Mucosa of descending colon (tissue), 3 donors: Measurements from ENCODE around the gene TRAF2. TPM values are rescaled to one million over a fixed set of nuclear protein-coding genes. Genes with fewer than 3 reads are reported as not detected.

Experiments
- ATAC-seq: fragments of 200-7000 bp; cut with Tn5 transposase; one replicate; pipeline ENCODE4 v1.9.1; 2020; ENCODE audit warnings: mild to moderate bottlenecking, moderate library complexity
- DNase-seq, 3 donors: peaks; one replicate each; pipeline ENCODE4 v3.0.0-alpha.2; 2020
- H3K36me3 ChIP-seq: fragments of 200-600 bp; one replicate; pipeline ENCODE4 v1.8.0; 2021; ENCODE audit warnings: low read depth, mild to moderate bottlenecking
- H3K4me1 ChIP-seq: fragments of 200-600 bp; one replicate; pipeline ENCODE4 v1.8.0; 2021; ENCODE audit warnings: low read depth, mild to moderate bottlenecking
- H3K4me3 ChIP-seq: fragments of 200-600 bp; one replicate; pipeline ENCODE4 v1.8.0; 2021; ENCODE audit warnings: mild to moderate bottlenecking
- H3K9me3 ChIP-seq: fragments of 200-600 bp; one replicate; pipeline ENCODE4 v1.8.0; 2021; ENCODE audit warnings: mild to moderate bottlenecking
- intact Hi-C, 2 donors: fragments of 100-400 bp; cut with DNase I in 1 of 2; cut with micrococcal nuclease in 1 of 2; formaldehyde crosslinking; loops; one replicate each; pipeline versions ENCODE4 v1.11.0 to v1.11.1; 2022; cut with DNase I, micrococcal nuclease
- total RNA-seq, 3 donors: library from RNA; stranded (reverse); fragmentation: NEBNext Ultra II Directional in 2 of 3; extraction: Animal tissue kit (Norgen Biotek cat#: 25700) in 2 of 3; gene quantifications; one replicate each; pipeline versions ENCODE4 v1.2.1 to v1.2.4, GENCODE V29; 2021 to 2023
- TF ChIP-seq, protein P1 (sequence below): fragments of 200-600 bp; IDR thresholded peaks from one replicate; pipeline ENCODE4 v1.8.0; 2022; ENCODE audit warnings: antibody characterized with exemption, mild to moderate bottlenecking
- donor health status: DM: no; HTN: no; CAD: no; lungs with moderate emphysema.
- donor health status: DM: no; HTN: no; CAD: no.
- donor health status: DM: no; HTN: yes; CAD: no.

TRAF2 gene
- total RNA-seq, 3 donors from 2014 or later, result 19.6 to 28.2 (median 21.1) TPM

DNA sequence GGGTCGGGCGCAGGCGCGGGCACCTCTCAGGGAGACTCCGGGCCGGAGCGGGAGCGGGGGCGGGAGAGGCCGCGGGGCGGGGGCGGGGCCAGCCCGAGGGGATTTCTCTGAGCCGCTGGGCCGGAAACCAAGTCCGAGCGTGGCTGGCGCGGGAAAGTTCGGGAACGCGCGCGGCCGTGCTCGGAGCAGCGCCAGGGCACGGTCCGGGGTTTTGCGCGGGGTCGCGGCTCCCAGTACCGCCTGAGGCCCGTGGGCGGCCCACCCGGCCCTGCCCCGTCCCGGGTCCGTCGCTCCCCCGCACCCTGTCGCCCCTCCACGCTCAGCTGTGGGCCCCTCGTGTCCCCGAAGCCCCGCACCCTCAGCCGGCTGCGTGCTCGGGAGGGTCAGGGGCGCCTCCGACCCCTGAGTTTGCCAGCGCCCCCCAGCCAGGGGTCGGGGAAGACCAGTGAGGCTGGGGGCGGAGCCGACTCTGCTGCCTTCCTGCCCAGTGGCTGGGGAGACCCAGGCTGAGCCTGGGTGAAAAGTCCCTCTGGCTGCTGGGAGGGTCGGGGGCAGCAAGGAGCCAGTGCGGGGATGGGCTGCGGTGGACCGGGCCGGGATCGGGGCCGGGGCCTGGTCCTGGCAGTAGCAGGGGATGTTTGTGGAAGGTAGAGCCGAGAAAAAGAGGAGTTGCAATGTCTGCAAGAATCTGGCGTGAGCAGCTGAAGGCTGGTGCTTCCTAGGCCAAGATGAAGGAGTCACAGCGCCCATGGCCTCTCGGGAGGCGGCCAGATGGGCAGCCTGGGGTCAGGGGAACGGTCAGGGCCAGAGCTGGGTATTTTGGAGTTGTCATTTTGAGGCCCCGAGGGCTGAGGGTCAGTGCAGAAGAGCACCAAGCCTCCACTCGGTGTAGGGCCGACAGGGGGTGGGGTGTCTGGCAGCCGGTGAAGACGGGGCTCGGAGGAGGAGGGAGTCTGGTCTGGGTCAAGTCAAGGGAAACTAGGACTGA lies 588 bp downstream of the TRAF2 start:
- Histone ChIP-seq H3K4me3 (peak overlapping the region; percentile 50), H3K36me3 (no peaks in the 10 kb centered on the region), H3K4me1 (peaks cover 15% of the 10 kb centered on the region), H3K9me3 (no peaks in the 10 kb centered on the region)
- DNase-seq (peak; percentile 50 to 72 (median 67)), ATAC-seq (peak; percentile 52)
- TF ChIP-seq, protein P1, sequence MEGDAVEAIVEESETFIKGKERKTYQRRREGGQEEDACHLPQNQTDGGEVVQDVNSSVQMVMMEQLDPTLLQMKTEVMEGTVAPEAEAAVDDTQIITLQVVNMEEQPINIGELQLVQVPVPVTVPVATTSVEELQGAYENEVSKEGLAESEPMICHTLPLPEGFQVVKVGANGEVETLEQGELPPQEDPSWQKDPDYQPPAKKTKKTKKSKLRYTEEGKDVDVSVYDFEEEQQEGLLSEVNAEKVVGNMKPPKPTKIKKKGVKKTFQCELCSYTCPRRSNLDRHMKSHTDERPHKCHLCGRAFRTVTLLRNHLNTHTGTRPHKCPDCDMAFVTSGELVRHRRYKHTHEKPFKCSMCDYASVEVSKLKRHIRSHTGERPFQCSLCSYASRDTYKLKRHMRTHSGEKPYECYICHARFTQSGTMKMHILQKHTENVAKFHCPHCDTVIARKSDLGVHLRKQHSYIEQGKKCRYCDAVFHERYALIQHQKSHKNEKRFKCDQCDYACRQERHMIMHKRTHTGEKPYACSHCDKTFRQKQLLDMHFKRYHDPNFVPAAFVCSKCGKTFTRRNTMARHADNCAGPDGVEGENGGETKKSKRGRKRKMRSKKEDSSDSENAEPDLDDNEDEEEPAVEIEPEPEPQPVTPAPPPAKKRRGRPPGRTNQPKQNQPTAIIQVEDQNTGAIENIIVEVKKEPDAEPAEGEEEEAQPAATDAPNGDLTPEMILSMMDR, result no peak
- intact Hi-C loops, result no loop called here

DNA sequence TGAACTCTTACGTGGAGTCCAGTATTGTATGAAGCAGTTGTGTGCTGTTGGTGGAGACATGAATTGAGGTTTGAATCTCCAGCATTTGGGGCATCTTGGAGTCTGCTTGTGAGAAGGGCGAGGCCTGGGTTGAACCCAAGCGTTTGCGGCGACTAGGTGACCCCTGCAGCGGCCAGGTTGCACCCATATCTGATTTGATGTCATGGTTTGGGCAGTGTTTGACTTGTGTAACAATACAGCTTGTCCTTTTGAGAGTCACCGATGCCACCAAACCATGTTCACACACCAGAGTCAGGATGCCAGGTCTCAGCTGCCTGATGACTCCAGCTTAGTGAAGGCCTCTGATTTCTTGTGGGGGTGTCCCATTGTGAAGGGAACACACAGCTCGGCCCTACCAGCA lies 2.1 kb downstream of the TRAF2 start:
- Histone ChIP-seq H3K4me3 (no peak overlapping the region), H3K4me1 (peaks cover 10% of the 10 kb centered on the region), H3K9me3 (no peaks in the 10 kb centered on the region), H3K36me3 (no peaks in the 10 kb centered on the region)
- DNase-seq (no peak), ATAC-seq (no peak)
- TF ChIP-seq, protein P1, result no peak
- intact Hi-C loops, result no loop called here

DNA sequence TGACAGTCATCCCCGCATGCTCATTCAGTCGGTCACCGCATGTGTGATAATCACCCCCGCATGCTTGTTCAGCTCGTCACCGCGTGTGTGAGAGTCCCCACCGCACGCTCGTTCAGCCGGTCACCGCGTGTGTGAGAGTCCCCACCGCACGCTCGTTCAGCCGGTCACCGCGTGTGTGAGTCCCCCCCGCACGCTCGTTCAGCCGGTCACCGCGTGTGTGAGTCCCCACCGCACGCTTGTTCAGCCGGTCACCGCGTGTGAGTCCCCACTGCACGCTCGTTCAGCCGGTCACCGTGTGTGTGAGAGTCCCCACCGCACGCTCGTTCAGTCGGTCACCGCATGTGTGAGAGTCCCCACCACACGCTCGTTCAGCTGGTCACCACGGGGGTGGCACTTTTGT lies 3.5 kb downstream of the TRAF2 start:
- DNase-seq, result no peak
- no peak for ATAC-seq
- TF ChIP-seq, protein P1, result no peak
- Histone ChIP-seq H3K4me1 (peaks cover 10% of the 10 kb centered on the region), H3K9me3 (no peaks in the 10 kb centered on the region), H3K4me3 (no peak overlapping the region), H3K36me3 (no peaks in the 10 kb centered on the region)
- intact Hi-C loops, result no loop called here

DNA sequence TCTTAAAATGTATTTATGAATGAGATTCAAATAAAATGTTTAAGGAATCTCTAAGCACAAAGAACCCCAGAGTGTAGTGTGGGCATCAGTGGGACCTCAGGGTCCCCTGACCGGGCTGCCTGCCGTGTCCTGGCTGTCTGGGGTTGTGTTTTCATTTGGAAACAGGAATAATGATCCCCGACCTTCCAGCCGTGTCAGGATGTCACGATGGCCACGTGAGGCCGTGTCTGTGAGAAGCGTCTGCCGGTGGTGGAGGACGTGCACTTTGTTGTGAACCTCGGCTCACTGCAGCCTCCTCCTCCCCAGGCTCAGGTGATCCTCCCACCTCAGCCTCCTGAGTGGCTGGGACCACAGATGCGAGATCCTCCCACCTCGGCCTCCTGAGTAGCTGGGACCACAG lies 4.3 kb downstream of the TRAF2 start:
- no peaks in the 10 kb centered on the region for H3K9me3 ChIP-seq
- DNase-seq, result no peak
- no peak for ATAC-seq
- H3K36me3 ChIP-seq, result no peaks in the 10 kb centered on the region
- TF ChIP-seq, protein P1, result no peak
- peaks cover 10% of the 10 kb centered on the region for H3K4me1 ChIP-seq
- H3K4me3 ChIP-seq, result no peak overlapping the region
- intact Hi-C loops, result no loop called here

DNA sequence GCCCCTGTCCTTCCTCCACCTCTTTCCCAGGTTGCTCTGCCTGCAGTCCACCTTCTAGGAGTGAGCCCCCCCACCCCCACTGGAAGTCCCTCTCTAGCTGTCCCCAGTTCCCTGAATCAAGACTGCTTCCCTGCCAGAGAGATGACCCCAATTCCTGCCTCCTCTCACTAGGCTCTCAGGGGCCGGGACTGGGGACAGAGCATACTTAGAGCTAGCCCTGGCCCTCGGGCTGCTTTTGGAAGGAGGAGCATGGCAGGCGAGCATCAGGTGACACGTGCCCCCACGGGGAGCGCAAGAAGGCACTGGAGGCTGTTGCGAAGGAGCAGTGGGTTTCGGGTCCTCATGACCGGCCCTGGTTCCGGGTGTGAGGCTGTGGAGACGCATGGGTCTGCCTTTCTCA lies 9.7 kb downstream of the TRAF2 start:
- peaks cover 26% of the 10 kb centered on the region for H3K4me1 ChIP-seq
- TF ChIP-seq, protein P1, result no peak
- ATAC-seq (no peak), DNase-seq (no peak)
- no peaks in the 10 kb centered on the region for H3K36me3 ChIP-seq
- H3K9me3 ChIP-seq, result no peaks in the 10 kb centered on the region
- no peak overlapping the region for H3K4me3 ChIP-seq
- intact Hi-C loops, result no loop called here
